ENCODE results near the gene CPE.

GRCh38 chr4:165367040-165367439, 11.8 kb upstream of the CPE start:
- no peak for TF ChIP-seq POLR2AphosphoS5 (IDR thresholded peaks at IDR 0.05)
- TF ChIP-seq POLR2A (IDR thresholded peaks at IDR 0.05) = no peak

Measured in prostate gland (tissue), 1 donor.